Kidney epithelial cell (primary cell): Measurements from ENCODE around the gene NRXN2. TPM values are rescaled to one million over a fixed set of nuclear protein-coding genes. Genes with fewer than 3 reads are reported as not detected.
A peak's percentile ranks its signal among the peaks of the same experiment; 100 is the strongest.

Experiments used
- DNase-seq: peaks from one replicate; pipeline ENCODE4 v3.0.0-alpha.2; 2010; ENCODE audit warnings: low read depth
- H3K27me3 ChIP-seq: 2 replicates; pipeline ENCODE4 v1.6.0; 2011; ENCODE audit warnings: low read length; ENCODE audit not compliant: control insufficient read depth, insufficient read depth
- H3K36me3 ChIP-seq: 2 replicates; pipeline ENCODE4 v1.5.1; 2011; ENCODE audit warnings: low read length; ENCODE audit not compliant: control insufficient read depth, insufficient read depth
- H3K4me3 ChIP-seq: 2 replicates; pipeline ENCODE4 v1.5.1; 2011; ENCODE audit warnings: low read depth, mild to moderate bottlenecking, control low read depth, low read length
- total RNA-seq: library from RNA; depleted of rRNA; stranded (reverse); fragments of >200 nt; gene quantifications from 2 replicates; pipeline ENCODE4 v1.2.3, GENCODE V29; 2015
- TF ChIP-seq, protein P1 (sequence below): IDR thresholded peaks from 2 replicates; pipeline ENCODE4 v1.5.1; 2011; ENCODE audit warnings: mild to moderate bottlenecking, moderate library complexity, low read length, control low read depth, inconsistent platforms; ENCODE audit not compliant: insufficient read depth, poor library complexity, severe bottlenecking

The NRXN2 gene
- total RNA-seq, 1 donor from 2014 or later: not detected

DNA sequence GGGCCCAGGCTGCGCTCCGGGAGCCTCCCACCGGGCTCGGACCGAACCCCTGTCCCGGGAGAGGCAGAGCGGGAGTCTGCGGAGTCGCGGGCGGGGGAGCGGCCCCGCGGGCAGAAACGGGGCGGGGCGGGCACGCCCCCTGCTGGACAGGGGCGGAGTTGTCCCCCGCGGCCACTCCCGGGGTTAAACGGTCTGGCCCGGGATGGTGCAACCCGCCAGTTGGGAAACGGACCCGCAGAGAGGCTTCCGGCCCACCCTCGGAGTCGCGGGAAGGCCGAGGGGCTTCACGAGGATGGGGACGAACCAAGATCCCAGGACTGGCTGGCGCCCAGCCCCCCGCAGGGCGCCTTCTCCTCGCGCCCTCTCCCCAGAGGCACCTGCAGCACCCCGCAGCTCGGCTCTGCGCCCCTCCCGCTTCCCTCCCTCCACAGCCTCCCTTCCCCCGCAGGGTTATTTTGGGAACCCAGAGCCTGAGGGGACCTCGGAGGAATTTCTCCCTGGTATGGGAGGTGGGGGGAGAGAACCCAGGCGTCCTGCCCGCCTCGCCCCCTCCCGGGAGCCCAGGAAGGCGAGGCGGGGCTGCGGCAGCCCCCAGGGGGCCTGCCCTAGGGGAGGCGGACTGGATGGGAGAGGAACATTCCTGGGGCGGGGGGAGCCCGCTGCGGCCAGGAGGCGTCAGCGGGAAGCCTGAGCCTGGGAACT is 20.0 kb upstream of the NRXN2 start:
- H3K4me3 ChIP-seq: peak overlapping the region; percentile 14
- H3K27me3 ChIP-seq: peaks cover 79% of the 10 kb centered on the region
- TF ChIP-seq, protein P1, sequence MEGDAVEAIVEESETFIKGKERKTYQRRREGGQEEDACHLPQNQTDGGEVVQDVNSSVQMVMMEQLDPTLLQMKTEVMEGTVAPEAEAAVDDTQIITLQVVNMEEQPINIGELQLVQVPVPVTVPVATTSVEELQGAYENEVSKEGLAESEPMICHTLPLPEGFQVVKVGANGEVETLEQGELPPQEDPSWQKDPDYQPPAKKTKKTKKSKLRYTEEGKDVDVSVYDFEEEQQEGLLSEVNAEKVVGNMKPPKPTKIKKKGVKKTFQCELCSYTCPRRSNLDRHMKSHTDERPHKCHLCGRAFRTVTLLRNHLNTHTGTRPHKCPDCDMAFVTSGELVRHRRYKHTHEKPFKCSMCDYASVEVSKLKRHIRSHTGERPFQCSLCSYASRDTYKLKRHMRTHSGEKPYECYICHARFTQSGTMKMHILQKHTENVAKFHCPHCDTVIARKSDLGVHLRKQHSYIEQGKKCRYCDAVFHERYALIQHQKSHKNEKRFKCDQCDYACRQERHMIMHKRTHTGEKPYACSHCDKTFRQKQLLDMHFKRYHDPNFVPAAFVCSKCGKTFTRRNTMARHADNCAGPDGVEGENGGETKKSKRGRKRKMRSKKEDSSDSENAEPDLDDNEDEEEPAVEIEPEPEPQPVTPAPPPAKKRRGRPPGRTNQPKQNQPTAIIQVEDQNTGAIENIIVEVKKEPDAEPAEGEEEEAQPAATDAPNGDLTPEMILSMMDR: peak; percentile 68
- no peak for DNase-seq
- H3K36me3 ChIP-seq: no peaks in the 10 kb centered on the region

DNA sequence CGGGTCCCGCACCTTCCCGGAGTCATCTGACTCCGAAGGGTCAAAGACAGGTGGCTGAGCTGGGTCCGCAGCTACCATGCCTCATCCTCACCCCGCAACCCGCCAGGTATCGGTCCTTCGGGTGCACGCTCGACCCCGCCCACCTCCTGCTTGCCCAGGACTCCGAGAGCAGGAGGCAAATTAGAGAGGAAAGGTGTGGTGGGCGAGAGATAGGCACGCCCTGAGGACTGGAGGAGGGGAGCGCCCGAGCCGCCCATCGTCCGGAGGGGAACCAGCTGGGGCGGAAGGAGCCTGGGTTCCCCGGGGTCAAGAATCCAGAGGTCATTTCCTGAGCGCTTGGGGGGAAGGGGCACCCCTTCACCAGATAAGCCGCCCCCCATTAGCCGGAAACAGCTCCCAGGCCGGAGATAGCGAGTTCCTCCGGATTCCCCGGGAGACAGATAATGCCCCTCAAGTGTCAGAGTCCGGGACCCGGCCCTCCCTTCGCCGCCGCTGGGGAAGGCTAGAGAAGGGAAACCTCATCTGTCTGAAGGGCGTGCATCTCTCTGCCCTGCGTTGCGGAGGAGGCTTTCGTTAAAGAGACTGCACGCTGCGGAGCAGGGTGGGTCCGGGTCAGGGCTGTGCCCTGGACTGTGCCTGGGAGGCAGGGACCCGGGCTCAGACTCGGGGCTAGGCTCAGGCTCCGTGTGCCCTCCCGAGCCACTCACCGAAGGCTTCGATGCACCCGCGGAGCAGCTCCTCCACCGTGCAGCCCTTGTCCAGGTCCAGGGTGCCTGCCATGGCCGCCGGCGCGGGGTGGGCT is 19.3 kb upstream of the NRXN2 start:
- TF ChIP-seq, protein P1: no peak
- no peak for DNase-seq
- Histone ChIP-seq H3K36me3 (no peaks in the 10 kb centered on the region), H3K27me3 (peaks cover 79% of the 10 kb centered on the region), H3K4me3 (peak overlapping the region; percentile 14)

DNA sequence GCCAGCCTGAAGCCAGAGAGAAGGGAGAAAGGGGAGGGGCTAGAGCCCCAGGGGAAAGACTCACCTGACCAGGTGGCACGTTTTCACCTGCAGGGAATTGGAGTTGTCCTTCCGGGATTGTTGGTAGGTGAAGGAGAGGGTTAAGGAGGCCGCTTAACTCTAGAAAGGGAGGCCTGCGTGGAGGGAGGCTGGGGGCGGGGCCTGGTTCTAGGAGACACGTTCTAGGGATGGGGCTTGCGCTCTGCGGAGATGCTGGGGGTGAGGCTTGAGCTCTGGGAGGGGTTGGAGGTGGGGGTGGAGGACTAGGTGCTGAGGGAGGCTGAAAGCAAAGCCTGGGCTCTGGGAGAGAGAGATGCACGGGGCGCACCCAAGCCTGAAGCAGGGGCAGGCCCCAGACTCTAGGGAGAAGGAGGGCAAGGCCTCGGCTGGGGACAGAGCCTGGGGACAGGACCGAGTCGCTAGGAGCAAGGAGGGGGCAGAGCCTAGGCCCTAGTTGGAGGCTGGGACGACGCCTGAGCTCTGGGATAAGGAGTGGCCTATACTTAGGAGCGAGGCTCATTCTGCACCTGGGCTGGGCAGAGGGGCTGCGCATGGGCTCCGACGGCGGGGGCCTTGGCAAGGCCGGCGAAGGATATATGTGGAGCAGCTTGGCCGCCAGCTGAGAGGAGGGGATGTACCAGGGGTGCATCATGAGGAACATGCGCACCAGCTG is 18.5 kb upstream of the NRXN2 start:
- Histone ChIP-seq H3K36me3 (no peaks in the 10 kb centered on the region), H3K27me3 (peaks cover 80% of the 10 kb centered on the region), H3K4me3 (no peak overlapping the region)
- TF ChIP-seq, protein P1: no peak
- no peak for DNase-seq

DNA sequence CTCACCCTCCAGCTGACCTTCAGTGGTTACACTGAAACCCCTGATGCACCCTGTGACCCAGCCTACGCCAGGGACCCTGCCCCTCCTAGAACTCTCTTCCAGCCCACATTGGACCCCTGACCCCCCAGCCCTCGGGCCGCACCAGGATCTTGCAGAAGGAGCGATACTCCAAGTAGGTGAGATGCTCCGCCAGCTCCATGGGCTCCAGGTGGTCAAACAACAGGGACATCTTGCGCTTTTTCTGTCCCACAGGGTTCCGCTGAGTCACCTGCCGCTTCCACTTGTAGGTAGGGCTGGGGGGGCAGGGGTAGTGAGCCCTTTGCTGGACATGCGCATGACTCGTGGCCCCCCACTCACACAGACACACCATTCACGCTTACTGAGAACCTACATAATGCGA is 16.9 kb upstream of the NRXN2 start:
- no peak for DNase-seq
- H3K4me3 ChIP-seq: no peak overlapping the region
- TF ChIP-seq, protein P1: no peak
- peaks cover 78% of the 10 kb centered on the region for H3K27me3 ChIP-seq
- no peaks in the 10 kb centered on the region for H3K36me3 ChIP-seq

DNA sequence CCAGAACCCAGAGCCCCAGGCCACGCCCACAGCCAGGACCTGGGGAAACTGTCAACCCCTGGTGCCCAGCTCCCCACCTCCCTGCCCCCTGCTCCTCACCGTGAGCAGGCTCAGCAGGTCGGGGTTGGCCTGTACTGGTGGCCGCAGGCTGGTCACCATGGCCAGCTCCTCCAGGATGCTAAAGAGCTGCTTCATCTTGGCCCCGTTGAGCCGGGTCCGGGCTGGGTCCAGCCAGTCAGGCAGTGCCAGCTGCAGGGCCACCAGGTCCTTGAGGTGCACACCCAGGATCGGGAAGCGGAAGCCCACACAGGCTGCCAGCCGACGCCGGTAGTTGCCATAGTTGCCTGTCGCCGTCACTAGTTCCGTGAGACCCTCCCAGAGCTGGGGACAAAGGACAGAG is 13.7 kb upstream of the NRXN2 start:
- no peak for DNase-seq
- Histone ChIP-seq H3K36me3 (no peaks in the 10 kb centered on the region), H3K27me3 (peaks cover 50% of the 10 kb centered on the region), H3K4me3 (no peak overlapping the region)
- TF ChIP-seq, protein P1: no peak
